Measurements from ENCODE around the gene WWOX.

WWOX gene

DNA sequence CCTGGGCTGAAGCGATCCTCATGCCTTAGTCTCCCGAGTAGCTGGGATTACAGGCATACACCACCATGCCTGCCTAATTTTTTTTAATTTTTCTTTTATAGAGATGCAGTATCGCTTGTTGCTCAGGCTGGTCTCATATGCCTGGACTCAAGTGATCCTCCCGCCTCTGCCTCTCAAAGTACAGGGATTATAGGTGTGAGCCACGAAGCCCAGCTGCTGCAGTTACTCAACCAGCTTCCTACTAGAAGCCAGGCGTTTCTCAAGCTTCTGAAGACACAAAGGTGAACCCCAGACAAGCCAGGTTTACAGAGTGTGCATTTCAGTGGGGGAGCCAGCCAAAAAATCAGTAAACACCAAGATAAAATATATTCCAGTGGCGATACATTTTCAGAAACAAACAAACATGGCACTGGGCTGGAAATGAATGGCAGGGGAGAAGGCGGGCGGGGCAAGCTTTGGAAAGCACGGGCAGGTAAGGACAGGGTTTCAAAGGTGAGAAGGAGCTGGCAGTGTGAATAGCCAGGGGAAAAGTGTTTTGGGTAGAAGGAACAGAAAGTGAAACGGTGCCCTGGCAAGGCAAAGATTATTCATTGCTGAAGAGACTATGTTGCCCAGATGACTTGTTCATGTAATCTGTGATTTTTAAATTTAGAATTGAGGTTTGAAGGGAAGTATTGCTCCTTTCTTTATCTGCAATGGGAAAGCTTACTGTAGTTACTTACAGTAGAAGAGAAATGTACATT, 471.1 kb downstream of the WWOX start:
- H3K27ac ChIP-seq (ENCODE audit: insufficient read depth, low read length, poor library complexity, severe bottlenecking) = no peak overlapping the region
- no peaks in the 10 kb centered on the region for H3K36me3 ChIP-seq (ENCODE audit: control insufficient read depth, insufficient read depth, low read length)
- H3K9me3 ChIP-seq (ENCODE audit: control insufficient read depth, low read length) = no peaks in the 10 kb centered on the region
- H3K4me3 ChIP-seq (ENCODE audit: insufficient read depth, low read depth, low read length, poor library complexity, severe bottlenecking) = no peak overlapping the region
- H3K27me3 ChIP-seq (replicated peaks; ENCODE audit: control insufficient read depth, insufficient read depth, low read length, poor library complexity, severe bottlenecking) = no peaks in the 10 kb centered on the region
- DNase-seq = no peak
- H3K4me1 ChIP-seq (ENCODE audit: control insufficient read depth, insufficient read depth, low read length, poor library complexity, severe bottlenecking) = peaks cover 7% of the 10 kb centered on the region

- Histone ChIP-seq H3K4me3 (ENCODE audit: insufficient read depth, low read depth, low read length, poor library complexity, severe bottlenecking) (no peak overlapping the region), H3K9me3 (ENCODE audit: control insufficient read depth, low read length) (no peaks in the 10 kb centered on the region), H3K4me1 (ENCODE audit: control insufficient read depth, insufficient read depth, low read length, poor library complexity, severe bottlenecking) (peaks cover 3% of the 10 kb centered on the region), H3K27ac (ENCODE audit: insufficient read depth, low read length, poor library complexity, severe bottlenecking) (no peak overlapping the region), H3K36me3 (ENCODE audit: control insufficient read depth, insufficient read depth, low read length) (no peaks in the 10 kb centered on the region), H3K27me3 (replicated peaks; ENCODE audit: control insufficient read depth, insufficient read depth, low read length, poor library complexity, severe bottlenecking) (no peaks in the 10 kb centered on the region)
- DNase-seq = no peak
These were observed 472.0 kb downstream of the WWOX start for GRCh38 chr16:78571434-78571833.

DNA sequence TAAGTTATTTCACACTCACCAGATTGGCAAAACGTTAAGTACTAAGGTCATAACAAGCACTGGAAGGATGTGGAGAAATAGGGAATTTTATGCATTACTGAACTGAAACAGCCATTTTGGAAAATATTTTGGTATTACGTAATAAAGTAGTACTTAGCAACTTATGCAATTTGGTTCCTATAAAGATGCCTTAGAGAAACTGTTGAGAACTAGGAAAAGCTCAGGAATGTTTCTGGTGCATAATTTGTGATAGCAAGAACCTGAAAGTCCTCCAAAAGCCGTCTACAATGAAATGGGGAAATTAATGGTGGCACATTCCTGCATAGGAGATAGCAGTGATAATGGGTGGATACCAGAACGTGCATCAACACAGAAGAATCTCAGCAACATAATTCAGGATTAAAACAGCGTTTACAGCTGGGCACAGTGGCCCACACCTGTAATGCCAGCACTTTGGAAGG, 472.5 kb downstream of the WWOX start:
- no peak overlapping the region for H3K27ac ChIP-seq (ENCODE audit: insufficient read depth, low read length, poor library complexity, severe bottlenecking)
- no peaks in the 10 kb centered on the region for H3K36me3 ChIP-seq (ENCODE audit: control insufficient read depth, insufficient read depth, low read length)
- H3K27me3 ChIP-seq (replicated peaks; ENCODE audit: control insufficient read depth, insufficient read depth, low read length, poor library complexity, severe bottlenecking) = no peaks in the 10 kb centered on the region
- H3K4me1 ChIP-seq (ENCODE audit: control insufficient read depth, insufficient read depth, low read length, poor library complexity, severe bottlenecking) = no peaks in the 10 kb centered on the region
- no peak for DNase-seq
- no peak overlapping the region for H3K4me3 ChIP-seq (ENCODE audit: insufficient read depth, low read depth, low read length, poor library complexity, severe bottlenecking)
- H3K9me3 ChIP-seq (ENCODE audit: control insufficient read depth, low read length) = no peaks in the 10 kb centered on the region

GRCh38 chr16:78574571-78574970, 475.1 kb downstream of the WWOX start:
- no peak overlapping the region for H3K27ac ChIP-seq (ENCODE audit: insufficient read depth, low read length, poor library complexity, severe bottlenecking)
- no peaks in the 10 kb centered on the region for H3K27me3 ChIP-seq (replicated peaks; ENCODE audit: control insufficient read depth, insufficient read depth, low read length, poor library complexity, severe bottlenecking)
- H3K4me3 ChIP-seq (ENCODE audit: insufficient read depth, low read depth, low read length, poor library complexity, severe bottlenecking) = no peak overlapping the region
- no peaks in the 10 kb centered on the region for H3K36me3 ChIP-seq (ENCODE audit: control insufficient read depth, insufficient read depth, low read length)
- no peaks in the 10 kb centered on the region for H3K9me3 ChIP-seq (ENCODE audit: control insufficient read depth, low read length)
- no peak for DNase-seq
- H3K4me1 ChIP-seq (ENCODE audit: control insufficient read depth, insufficient read depth, low read length, poor library complexity, severe bottlenecking) = no peaks in the 10 kb centered on the region

DNA sequence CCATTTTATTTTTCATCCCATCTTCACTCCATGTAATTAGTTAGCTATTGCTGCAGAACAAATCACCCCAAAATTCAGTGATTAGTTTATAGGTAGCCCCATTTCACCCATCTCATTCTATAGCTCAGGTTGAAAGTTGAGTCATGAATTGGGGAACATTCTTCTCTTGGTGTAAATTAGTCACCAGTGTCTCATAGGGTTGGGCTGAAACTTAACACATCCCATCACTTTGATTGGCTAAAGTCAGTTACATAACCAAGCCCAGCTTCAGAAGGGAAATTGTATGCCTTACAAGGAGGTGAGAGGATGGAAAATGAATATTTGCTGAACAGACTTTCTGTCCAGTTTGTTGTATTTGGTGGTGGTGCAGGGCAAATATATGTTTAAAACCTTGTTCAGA, 477.5 kb downstream of the WWOX start:
- Histone ChIP-seq H3K36me3 (ENCODE audit: control insufficient read depth, insufficient read depth, low read length) (no peaks in the 10 kb centered on the region), H3K4me1 (ENCODE audit: control insufficient read depth, insufficient read depth, low read length, poor library complexity, severe bottlenecking) (no peaks in the 10 kb centered on the region), H3K27ac (ENCODE audit: insufficient read depth, low read length, poor library complexity, severe bottlenecking) (no peak overlapping the region), H3K4me3 (ENCODE audit: insufficient read depth, low read depth, low read length, poor library complexity, severe bottlenecking) (no peak overlapping the region), H3K9me3 (ENCODE audit: control insufficient read depth, low read length) (no peaks in the 10 kb centered on the region), H3K27me3 (replicated peaks; ENCODE audit: control insufficient read depth, insufficient read depth, low read length, poor library complexity, severe bottlenecking) (no peaks in the 10 kb centered on the region)
- DNase-seq = no peak

DNA sequence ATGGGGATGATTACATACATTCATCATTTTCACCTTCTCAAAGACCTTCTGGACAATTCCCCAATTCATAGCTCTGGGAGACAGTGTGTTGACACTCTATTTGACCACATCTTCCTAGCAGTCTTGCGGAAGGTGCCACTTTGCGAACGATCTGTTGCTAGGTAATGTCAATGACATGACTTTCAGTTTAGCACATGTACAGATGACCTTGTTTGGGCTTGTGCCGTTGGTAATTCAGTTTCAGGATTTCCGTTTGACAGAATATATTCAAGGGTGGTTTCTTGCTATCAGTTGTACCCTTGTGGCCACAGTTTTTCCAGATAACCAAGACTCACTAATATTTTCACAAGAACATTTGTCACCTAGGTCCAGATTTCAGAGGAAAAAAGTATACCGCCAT, 478.2 kb downstream of the WWOX start:
- H3K36me3 ChIP-seq (ENCODE audit: control insufficient read depth, insufficient read depth, low read length) = no peaks in the 10 kb centered on the region
- H3K27me3 ChIP-seq (replicated peaks; ENCODE audit: control insufficient read depth, insufficient read depth, low read length, poor library complexity, severe bottlenecking) = no peaks in the 10 kb centered on the region
- H3K9me3 ChIP-seq (ENCODE audit: control insufficient read depth, low read length) = no peaks in the 10 kb centered on the region
- peak in 1 of 3 donors; percentile 3 for DNase-seq
- no peak overlapping the region for H3K4me3 ChIP-seq (ENCODE audit: insufficient read depth, low read depth, low read length, poor library complexity, severe bottlenecking)
- H3K4me1 ChIP-seq (ENCODE audit: control insufficient read depth, insufficient read depth, low read length, poor library complexity, severe bottlenecking) = no peaks in the 10 kb centered on the region
- H3K27ac ChIP-seq (ENCODE audit: insufficient read depth, low read length, poor library complexity, severe bottlenecking) = no peak overlapping the region

DNA sequence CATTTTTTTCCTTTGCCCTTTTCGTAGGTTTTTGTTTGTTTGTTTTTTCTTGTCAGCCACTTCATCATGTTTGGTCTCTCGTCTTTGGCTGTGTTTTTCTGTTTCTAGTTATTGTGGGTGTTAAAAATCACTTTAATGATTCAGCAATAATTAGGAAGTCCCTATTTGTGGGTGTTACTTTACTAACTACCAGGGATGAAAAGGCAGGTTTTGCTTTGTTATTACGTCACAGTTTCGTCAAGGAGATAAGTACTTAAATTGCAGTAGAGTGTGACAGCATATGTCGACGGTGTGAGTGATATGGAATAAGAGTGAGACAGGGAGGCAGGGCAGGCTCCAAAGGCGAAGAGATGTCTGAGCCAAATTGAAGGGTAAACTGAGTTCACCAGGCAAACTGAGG, 479.6 kb downstream of the WWOX start:
- Histone ChIP-seq H3K4me1 (ENCODE audit: control insufficient read depth, insufficient read depth, low read length, poor library complexity, severe bottlenecking) (no peaks in the 10 kb centered on the region), H3K9me3 (ENCODE audit: control insufficient read depth, low read length) (no peaks in the 10 kb centered on the region), H3K27ac (ENCODE audit: insufficient read depth, low read length, poor library complexity, severe bottlenecking) (no peak overlapping the region), H3K27me3 (replicated peaks; ENCODE audit: control insufficient read depth, insufficient read depth, low read length, poor library complexity, severe bottlenecking) (no peaks in the 10 kb centered on the region), H3K4me3 (ENCODE audit: insufficient read depth, low read depth, low read length, poor library complexity, severe bottlenecking) (no peak overlapping the region), H3K36me3 (ENCODE audit: control insufficient read depth, insufficient read depth, low read length) (no peaks in the 10 kb centered on the region)
- no peak for DNase-seq

DNA sequence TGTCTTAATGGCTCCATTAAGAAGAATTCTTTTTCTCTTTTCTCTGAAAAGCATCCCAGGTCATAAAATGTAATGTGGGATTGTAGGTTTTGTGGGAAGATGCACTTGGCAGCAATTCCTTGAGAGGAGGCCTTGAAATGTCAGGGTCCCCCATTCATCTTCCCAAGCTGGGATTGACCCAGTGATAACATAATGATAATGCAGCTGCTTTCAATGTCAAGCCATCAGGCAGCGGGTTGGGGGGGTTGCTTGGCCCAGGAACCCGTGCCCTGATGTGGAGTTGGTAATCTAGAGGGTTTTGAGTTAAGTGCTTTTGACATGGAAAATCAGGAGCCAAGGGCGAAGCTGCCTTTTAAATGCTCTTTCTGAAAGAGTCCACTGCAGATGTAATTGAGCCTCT, 484.0 kb downstream of the WWOX start:
- H3K4me3 ChIP-seq (ENCODE audit: insufficient read depth, low read depth, low read length, poor library complexity, severe bottlenecking) = no peak overlapping the region
- no peaks in the 10 kb centered on the region for H3K9me3 ChIP-seq (ENCODE audit: control insufficient read depth, low read length)
- no peak for DNase-seq
- no peaks in the 10 kb centered on the region for H3K36me3 ChIP-seq (ENCODE audit: control insufficient read depth, insufficient read depth, low read length)
- H3K27me3 ChIP-seq (replicated peaks; ENCODE audit: control insufficient read depth, insufficient read depth, low read length, poor library complexity, severe bottlenecking) = no peaks in the 10 kb centered on the region
- H3K4me1 ChIP-seq (ENCODE audit: control insufficient read depth, insufficient read depth, low read length, poor library complexity, severe bottlenecking) = no peaks in the 10 kb centered on the region
- no peak overlapping the region for H3K27ac ChIP-seq (ENCODE audit: insufficient read depth, low read length, poor library complexity, severe bottlenecking)

GRCh38 chr16:78584213-78584860, 484.9 kb downstream of the WWOX start:
- Histone ChIP-seq H3K27me3 (replicated peaks; ENCODE audit: control insufficient read depth, insufficient read depth, low read length, poor library complexity, severe bottlenecking) (no peaks in the 10 kb centered on the region), H3K4me3 (ENCODE audit: insufficient read depth, low read depth, low read length, poor library complexity, severe bottlenecking) (no peak overlapping the region), H3K4me1 (ENCODE audit: control insufficient read depth, insufficient read depth, low read length, poor library complexity, severe bottlenecking) (no peaks in the 10 kb centered on the region), H3K27ac (ENCODE audit: insufficient read depth, low read length, poor library complexity, severe bottlenecking) (no peak overlapping the region), H3K9me3 (ENCODE audit: control insufficient read depth, low read length) (no peaks in the 10 kb centered on the region), H3K36me3 (ENCODE audit: control insufficient read depth, insufficient read depth, low read length) (no peaks in the 10 kb centered on the region)
- DNase-seq = no peak

- Histone ChIP-seq H3K36me3 (ENCODE audit: control insufficient read depth, insufficient read depth, low read length) (no peaks in the 10 kb centered on the region), H3K4me1 (ENCODE audit: control insufficient read depth, insufficient read depth, low read length, poor library complexity, severe bottlenecking) (no peaks in the 10 kb centered on the region), H3K4me3 (ENCODE audit: insufficient read depth, low read depth, low read length, poor library complexity, severe bottlenecking) (no peak overlapping the region), H3K27ac (ENCODE audit: insufficient read depth, low read length, poor library complexity, severe bottlenecking) (no peak overlapping the region), H3K9me3 (ENCODE audit: control insufficient read depth, low read length) (no peaks in the 10 kb centered on the region), H3K27me3 (replicated peaks; ENCODE audit: control insufficient read depth, insufficient read depth, low read length, poor library complexity, severe bottlenecking) (no peaks in the 10 kb centered on the region)
- DNase-seq = no peak
These were observed 485.5 kb downstream of the WWOX start for GRCh38 chr16:78584991-78585390.
